ENCODE results near the gene GGTLC3.
"Not testable (repeated sequence)": the region's sequence is repeated elsewhere in the genome, so short reads cannot be mapped to it uniquely, and the experiment has no call there.

DNA sequence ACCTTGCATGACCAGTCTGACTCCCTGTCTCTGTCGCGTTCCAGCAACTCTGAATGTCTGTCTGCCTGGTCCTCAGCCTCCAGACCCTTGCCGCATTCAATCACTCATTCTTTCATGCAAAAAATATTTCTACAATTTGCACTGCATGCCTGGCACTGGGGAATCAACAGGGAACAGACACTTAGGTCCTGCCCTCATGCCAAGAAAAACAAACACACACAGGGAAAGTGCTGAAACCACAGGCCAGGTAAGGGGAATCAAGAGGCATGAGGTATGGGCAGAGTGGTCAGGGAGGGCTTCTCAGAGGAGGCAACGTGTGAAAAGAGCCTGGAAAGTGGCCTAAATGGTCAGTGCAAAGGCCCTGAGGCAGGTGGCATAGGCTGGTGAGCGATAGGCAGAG, at the start of gene GGTLC3:
- TF ChIP-seq EZH2 (IDR thresholded peaks at IDR 0.05; ENCODE audit: borderline replicate concordance, low read length) = not testable (repeated sequence)
- TF ChIP-seq, protein P1, sequence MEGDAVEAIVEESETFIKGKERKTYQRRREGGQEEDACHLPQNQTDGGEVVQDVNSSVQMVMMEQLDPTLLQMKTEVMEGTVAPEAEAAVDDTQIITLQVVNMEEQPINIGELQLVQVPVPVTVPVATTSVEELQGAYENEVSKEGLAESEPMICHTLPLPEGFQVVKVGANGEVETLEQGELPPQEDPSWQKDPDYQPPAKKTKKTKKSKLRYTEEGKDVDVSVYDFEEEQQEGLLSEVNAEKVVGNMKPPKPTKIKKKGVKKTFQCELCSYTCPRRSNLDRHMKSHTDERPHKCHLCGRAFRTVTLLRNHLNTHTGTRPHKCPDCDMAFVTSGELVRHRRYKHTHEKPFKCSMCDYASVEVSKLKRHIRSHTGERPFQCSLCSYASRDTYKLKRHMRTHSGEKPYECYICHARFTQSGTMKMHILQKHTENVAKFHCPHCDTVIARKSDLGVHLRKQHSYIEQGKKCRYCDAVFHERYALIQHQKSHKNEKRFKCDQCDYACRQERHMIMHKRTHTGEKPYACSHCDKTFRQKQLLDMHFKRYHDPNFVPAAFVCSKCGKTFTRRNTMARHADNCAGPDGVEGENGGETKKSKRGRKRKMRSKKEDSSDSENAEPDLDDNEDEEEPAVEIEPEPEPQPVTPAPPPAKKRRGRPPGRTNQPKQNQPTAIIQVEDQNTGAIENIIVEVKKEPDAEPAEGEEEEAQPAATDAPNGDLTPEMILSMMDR (IDR thresholded peaks at IDR 0.05; ENCODE audit: low read length) = not testable (repeated sequence)
